Right renal pelvis (tissue), 4 donors: ENCODE results near the gene HMGCS2. TPM values are rescaled to one million over a fixed set of nuclear protein-coding genes. Genes with fewer than 3 reads are reported as not detected.

Experiments used
- DNase-seq, 4 donors: peaks; one replicate each; pipeline ENCODE4 v3.0.0-alpha.2; 2013; ENCODE audit warnings: low read depth in 4 of 4, low spot score in 3 of 4, missing footprints in 1 of 4
- polyA plus RNA-seq, 4 donors: library from polyadenylated mRNA; unstranded; fragments of 120-200 nt; gene quantifications; one replicate each; pipeline ENCODE4 v1.2.1, GENCODE V29; 2013; ENCODE audit not compliant: insufficient read length in 4 of 4

HMGCS2 gene
- polyA plus RNA-seq, 4 donors: 66.3 to 135 (median 86.4) TPM

DNA sequence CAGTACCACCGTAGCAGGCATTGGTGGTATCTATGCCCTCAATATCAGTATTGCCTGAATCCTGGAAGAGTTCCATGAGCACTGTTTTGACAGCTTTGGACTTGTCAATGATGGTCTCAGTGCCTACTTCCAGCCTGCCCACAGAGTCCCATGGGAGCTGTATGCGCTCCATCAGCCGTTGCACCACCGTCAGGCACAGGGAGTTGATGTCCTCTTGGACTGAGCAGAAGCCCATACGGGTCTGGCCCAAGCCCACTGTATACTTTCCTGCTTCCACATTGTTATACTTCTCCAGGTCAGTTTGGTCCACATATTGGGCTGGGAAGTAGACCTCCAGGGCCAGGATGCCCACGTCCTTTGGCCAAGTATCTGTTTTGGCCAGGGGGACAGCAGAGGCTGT lies 4.5 kb downstream of the HMGCS2 start:
- DNase-seq: no peak

DNA sequence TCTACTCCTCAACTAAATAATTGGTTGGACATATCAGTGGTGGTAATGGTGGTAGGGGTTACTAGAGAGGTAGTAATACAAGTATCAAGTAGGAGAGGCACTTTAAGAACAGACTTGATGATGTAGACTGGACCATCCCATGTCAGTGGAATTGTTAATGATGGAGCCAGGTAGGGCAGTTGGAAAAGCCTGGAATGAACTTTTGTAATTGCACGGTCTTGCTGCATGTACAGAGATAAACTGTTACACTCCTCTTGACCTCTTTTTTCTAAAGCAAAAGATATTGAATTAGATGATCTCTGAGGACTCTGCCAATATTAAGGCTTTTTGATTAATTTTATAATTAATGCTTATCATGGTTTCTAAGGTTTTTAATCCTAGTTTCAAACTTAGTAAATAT lies 5.8 kb downstream of the HMGCS2 start:
- DNase-seq: no peak

GRCh38 chr1:119762409-119762808 lies 6.3 kb downstream of the HMGCS2 start:
- no peak for DNase-seq

- no peak for DNase-seq
Measured at GRCh38 chr1:119758584-119758983, 10.1 kb downstream of the HMGCS2 start.

- no peak for DNase-seq
Measured at GRCh38 chr1:119752592-119752991, 16.1 kb downstream of the HMGCS2 start.

DNA sequence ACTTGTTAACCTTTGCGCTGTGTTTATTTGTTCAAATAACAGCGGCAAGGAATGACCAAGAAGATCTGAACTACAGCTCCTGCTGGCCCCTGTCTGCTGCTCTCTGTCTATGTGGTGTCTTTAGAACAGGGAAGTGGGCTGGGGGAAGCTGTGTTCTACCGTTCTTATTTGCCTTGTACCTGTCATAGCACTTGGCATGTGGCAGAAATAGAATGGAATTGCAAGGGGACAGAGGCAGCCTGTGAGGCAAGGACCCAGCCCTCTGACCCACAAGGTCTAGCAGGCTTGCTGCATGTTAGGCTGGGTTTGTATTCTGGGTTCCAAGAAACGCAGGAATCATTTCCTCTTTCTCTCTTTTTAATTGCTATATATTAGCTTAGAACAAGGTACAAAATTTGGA lies 20.7 kb downstream of the HMGCS2 start:
- DNase-seq: no peak

DNA sequence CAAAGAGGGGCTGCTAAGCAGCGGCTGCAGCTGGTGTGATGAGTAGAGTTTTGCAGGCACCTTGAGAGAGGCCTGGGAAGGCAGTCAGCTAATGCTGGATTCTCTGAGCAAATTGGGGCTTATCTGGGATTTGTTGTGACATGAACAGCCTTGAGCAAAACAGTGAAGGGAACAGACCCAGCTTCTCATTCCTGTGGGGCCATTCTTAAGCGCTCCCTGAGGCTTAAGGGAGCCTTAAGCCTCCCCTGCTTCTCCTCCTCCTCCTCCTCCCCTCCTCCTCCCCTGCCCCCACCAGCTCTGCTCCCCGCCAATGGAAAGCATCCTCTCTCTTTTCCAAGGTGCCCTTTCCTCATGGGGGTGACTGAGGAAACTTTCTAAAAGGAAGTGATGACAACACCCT lies 21.3 kb downstream of the HMGCS2 start:
- no peak for DNase-seq

DNA sequence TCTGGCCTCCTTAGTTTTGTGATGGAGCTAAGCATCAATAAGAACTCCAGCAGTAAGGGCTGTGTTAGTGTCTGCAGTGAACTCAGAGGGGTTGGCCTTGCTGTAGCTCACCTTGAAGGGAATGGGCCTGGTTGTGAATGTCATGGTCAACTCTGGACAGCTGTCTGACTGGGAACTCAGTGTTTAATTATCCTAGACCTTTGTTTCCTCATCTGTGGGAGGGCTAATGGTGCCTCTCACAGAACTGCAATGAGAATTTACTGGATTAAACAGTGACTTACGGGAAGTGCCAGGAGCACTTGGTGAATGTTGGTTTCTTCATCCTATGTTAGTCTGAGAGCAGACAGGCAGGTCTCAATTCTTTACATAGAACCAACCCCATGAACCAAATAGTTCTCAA lies 23.7 kb downstream of the HMGCS2 start:
- DNase-seq: no peak

DNA sequence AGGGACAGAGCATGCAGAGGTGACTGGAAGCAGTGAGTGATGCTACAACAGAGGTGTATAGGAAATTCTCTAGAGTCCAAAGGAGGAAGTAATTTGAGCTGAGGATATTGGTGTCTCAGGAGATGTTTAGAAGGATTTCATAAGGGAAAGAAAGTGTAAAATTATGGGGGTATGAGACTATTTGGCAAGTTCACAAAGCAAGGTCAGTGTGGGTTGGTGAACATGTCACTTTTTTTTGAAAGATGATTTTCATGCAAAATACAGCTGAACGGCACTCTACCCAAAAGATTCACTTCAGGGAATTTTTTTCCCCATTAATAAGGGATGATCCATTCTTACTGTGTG lies 24.1 kb downstream of the HMGCS2 start:
- no peak for DNase-seq

GRCh38 chr1:119743776-119744597 lies 24.7 kb downstream of the HMGCS2 start:
- peak; percentile 62 to 74 (median 72) for DNase-seq

- DNase-seq: no peak
Measured at GRCh38 chr1:119743308-119743707, 25.4 kb downstream of the HMGCS2 start.

GRCh38 chr1:119742677-119743076 lies 26.0 kb downstream of the HMGCS2 start:
- no peak for DNase-seq

- no peak for DNase-seq
Measured at GRCh38 chr1:119742202-119742601, 26.5 kb downstream of the HMGCS2 start.

DNA sequence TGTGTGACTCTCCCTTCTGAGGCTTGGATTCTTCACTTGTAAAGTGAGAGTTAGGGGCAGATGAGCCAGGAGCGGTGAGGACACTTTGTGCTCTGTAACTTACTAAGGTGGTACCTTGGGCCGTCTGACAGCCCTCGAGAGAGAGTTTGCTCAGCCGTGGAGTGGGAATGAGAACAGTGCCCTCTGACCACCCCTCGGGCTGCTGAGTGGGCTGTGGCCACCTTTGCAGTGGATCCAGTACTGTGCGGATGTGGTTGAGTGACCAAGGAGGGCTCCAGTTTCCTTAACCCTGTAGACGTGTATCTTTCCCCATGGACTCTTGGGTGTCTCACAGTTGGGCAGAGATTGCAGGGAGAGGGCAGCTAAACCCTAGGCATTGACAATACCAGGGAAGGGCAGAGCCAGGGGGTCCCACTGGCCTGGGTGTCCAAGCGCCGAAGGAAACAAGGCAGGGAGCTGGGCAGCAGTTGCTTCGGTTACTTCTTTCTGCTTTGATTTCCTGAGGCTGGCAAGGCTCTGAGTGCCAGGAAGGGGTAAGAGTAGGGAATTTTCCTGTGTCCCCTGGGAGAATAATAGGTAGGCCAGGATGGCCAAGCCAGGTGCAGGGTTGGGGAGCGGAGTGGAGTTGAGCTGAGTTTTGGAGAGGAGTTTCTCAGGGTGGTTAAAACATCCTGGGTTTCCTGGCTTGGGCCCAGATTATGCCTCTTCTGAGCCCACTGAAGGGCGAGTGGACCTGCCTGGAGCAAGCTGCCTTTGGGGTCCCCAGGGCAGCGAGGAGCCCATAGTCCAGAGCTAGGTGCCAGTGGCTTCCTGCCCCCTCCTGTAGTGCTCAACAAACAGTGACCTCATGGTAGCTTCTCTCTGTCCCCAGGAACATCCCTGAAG lies 27.6 kb downstream of the HMGCS2 start:
- no peak for DNase-seq

- no peak for DNase-seq
Measured at GRCh38 chr1:119740261-119740660, 28.4 kb downstream of the HMGCS2 start.

DNA sequence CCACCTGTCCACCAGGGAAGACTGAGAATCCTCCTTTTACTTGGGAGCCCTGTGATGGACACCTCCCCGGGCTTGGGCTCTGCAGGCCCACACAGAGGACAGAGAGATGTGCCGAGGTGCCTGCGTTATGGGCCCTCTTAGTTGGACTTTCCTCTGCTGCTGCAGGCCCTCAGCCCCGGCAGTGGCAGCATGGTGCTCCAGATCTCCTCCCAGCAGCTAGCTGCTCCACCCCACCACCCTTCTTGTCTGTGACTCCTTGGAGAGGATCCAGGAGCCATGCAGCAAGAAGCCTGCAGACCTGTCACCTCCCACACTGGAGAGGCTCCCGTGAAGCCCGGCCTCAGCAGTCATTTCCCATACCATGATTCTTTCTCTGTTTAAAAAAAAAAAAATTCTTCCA lies 29.6 kb downstream of the HMGCS2 start:
- DNase-seq: no peak

DNA sequence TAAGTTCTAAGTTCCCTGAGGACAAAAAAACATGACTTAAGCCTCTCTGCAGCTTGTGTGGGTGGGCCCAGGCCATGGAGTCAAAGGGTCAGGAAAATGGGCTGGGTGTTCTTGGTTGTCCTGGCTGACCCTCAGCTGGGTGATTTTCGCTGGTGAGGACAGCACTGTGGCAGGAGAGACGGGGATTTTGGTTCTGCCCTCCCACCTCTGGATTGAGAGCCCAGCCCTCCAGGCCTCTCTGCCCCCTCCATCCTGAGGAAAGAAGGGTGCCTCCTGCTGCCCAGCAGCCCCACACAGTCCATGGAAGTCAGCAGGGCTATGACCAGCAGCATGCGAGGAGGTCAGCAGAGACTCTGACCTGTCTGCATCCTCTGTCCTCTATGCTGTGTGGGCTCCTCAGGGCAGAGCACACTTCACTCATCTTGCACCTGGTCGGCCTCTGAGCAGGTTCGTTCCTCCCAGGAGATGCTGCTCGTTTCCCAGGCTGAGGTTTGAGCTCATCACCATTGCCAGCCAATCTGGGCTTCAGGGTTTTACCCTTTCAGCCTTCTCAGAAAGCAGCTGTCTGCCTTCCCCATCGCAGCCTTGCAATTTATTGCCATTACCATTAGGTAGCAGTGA lies 30.5 kb downstream of the HMGCS2 start:
- no peak for DNase-seq

DNA sequence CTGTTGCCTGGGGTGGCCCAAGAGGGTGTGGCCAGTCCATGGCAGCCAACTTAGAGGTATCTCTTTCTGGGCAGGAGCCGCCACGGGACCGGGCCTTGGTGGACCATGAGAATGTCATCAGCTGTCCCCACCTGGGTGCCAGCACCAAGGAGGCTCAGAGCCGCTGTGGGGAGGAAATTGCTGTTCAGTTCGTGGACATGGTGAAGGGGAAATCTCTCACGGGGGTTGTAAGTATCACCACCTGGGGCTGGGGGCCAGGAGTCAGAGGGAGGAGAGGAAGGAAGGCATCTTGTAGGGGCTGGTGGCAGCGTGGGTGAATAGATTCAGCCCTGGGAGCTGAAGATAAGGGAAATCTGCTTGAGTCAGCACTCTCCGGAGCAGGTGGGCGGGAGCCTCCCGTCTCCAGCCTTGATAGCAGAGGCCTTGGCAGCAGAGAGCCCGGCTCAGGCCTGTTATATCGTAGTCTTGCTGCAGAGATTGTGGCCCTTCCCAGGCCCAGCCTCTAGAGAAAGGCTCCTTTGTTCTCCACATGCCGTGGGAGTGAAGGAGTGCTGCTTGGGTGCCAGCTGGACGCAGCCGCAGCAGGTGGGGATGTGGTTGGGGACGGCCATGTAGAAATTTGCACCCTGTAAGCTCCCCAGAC lies 31.5 kb downstream of the HMGCS2 start:
- no peak for DNase-seq

- DNase-seq: no peak
Measured at GRCh38 chr1:119736649-119737039, 32.1 kb downstream of the HMGCS2 start.

GRCh38 chr1:119735217-119735616 lies 33.5 kb downstream of the HMGCS2 start:
- no peak for DNase-seq

- no peak for DNase-seq
Measured at GRCh38 chr1:119733754-119734153, 35.0 kb downstream of the HMGCS2 start.
